ENCODE measurements around the gene APBB2. TPM values are rescaled to one million over a fixed set of nuclear protein-coding genes. Genes with fewer than 3 reads are reported as not detected.

APBB2 gene
- total RNA-seq, 2 experiments from 2014 or later: 3.1 to 5.5 TPM

DNA sequence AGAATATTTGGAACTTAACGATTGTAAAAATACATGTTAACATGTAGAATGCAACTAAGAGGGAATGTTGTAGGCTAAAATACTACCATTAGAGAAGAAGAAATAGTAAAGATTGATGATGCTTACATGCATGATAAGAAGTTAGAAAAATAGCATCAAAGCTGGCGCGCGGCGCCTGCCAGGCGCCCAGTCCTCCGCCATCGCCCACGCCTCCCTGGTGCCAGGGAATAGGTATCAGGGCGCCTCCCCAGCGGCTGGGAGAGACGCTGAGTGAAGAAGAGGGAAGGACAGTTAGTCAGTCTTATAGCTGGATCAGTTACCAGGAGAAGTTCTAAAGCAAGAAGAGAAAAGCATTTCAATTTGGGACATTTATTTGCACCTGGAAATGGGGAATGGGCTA lies 428.6 kb downstream of the APBB2 start:
- DNase-seq: no peak
- no peaks in the 10 kb centered on the region for H3K4me1 Mint-ChIP-seq
- H3K9me3 Mint-ChIP-seq: no peaks in the 10 kb centered on the region
- no peak overlapping the region for H3K4me3 Mint-ChIP-seq
- H3K27me3 Mint-ChIP-seq: no peaks in the 10 kb centered on the region
- no peak overlapping the region for H3K27ac Mint-ChIP-seq
- H3K36me3 Mint-ChIP-seq: no peaks in the 10 kb centered on the region

- H3K27me3 Mint-ChIP-seq: no peaks in the 10 kb centered on the region
- no peak overlapping the region for H3K4me3 Mint-ChIP-seq
- no peak overlapping the region for H3K27ac Mint-ChIP-seq
- H3K4me1 Mint-ChIP-seq: no peaks in the 10 kb centered on the region
- peaks cover 2% of the 10 kb centered on the region for H3K36me3 Mint-ChIP-seq
- no peak for DNase-seq
- H3K9me3 Mint-ChIP-seq: peaks cover 2% of the 10 kb centered on the region
Measured at GRCh38 chr4:40782876-40783275, 431.5 kb downstream of the APBB2 start.

- Mint-ChIP-seq H3K4me1 (no peaks in the 10 kb centered on the region), H3K4me3 (no peak overlapping the region), H3K36me3 (peaks cover 2% of the 10 kb centered on the region), H3K27me3 (no peaks in the 10 kb centered on the region), H3K27ac (no peak overlapping the region), H3K9me3 (peaks cover 4% of the 10 kb centered on the region)
- DNase-seq: no peak
Measured at GRCh38 chr4:40778090-40778489, 436.3 kb downstream of the APBB2 start.

DNA sequence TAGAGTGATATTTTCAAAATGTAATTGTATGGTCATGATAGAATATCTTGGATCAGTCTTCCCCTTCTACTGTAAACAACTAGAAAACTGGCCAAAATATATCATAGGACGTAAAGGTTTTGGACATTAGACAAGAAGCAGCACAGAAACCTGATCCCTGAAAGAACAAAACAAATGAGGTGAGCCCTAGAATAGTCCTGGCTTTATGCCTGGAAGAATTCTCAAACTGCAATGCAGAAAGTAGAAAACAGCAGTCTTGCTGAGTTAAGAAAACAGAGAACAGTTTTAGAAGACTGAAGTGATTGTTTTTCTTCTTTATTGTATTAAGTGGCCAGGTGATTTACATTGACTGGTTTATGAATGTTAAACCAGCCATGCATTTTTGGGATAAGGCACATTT lies 445.1 kb downstream of the APBB2 start:
- peaks cover 13% of the 10 kb centered on the region for H3K27me3 Mint-ChIP-seq

GRCh38 chr4:40763228-40763716 lies 451.1 kb downstream of the APBB2 start:
- H3K4me3 Mint-ChIP-seq: no peak overlapping the region

More for the DNA sequence above, 445.1 kb downstream of the APBB2 start:
- Mint-ChIP-seq H3K27ac (no peak overlapping the region), H3K9me3 (no peaks in the 10 kb centered on the region), H3K4me1 (no peaks in the 10 kb centered on the region), H3K4me3 (no peak overlapping the region), H3K36me3 (peaks cover 2% of the 10 kb centered on the region)
- DNase-seq: no peak

More at GRCh38 chr4:40763228-40763716, 451.1 kb downstream of the APBB2 start:
- H3K27me3 Mint-ChIP-seq: peaks cover 8% of the 10 kb centered on the region
- DNase-seq: peak; percentile 45
- H3K4me1 Mint-ChIP-seq: peaks cover 8% of the 10 kb centered on the region
- peaks cover 2% of the 10 kb centered on the region for H3K36me3 Mint-ChIP-seq
- no peaks in the 10 kb centered on the region for H3K9me3 Mint-ChIP-seq
- peak overlapping the region; percentile 78 for H3K27ac Mint-ChIP-seq

Other genes with a start within 250 kb of the APBB2 start
- 1 to 10 TPM; 6.2 to 7.5 TPM for gene UCHL1, start 42.4 kb upstream of the APBB2 start, total RNA-seq

All from activated naive CD8-positive, alpha-beta T cell treated with anti-CD3 and anti-CD28 coated beads for 36 hours (primary cell).